Activated T-cell treated with anti-CD3 and anti-CD28 coated beads, Interleukin-2, amount 50 U/mL, for 48 hours (primary cell): ENCODE data around the gene HHIP.
"Not testable (repeated sequence)": the region's sequence is repeated elsewhere in the genome, so short reads cannot be mapped to it uniquely, and the experiment has no call there.

Experiments
- DNase-seq, 2 experiments: peaks; one replicate each; pipeline ENCODE4 v3.0.0-alpha.2; 2020

Gene HHIP

GRCh38 chr4:144757969-144758368 is 112.0 kb downstream of the HHIP start:
- no peak for DNase-seq

- DNase-seq, result not testable (repeated sequence)
Measured at GRCh38 chr4:144768809-144769208, 122.9 kb downstream of the HHIP start.

- no peak for DNase-seq
Measured at GRCh38 chr4:144778364-144778763, 132.4 kb downstream of the HHIP start.

- DNase-seq, result no peak
Measured at GRCh38 chr4:144782345-144782744, 136.4 kb downstream of the HHIP start.

GRCh38 chr4:144785961-144786360 is 140.0 kb downstream of the HHIP start:
- DNase-seq, result no peak

GRCh38 chr4:144787365-144788258 is 141.7 kb downstream of the HHIP start:
- DNase-seq, result no peak

GRCh38 chr4:144788469-144788868 is 142.5 kb downstream of the HHIP start:
- no peak for DNase-seq

- not testable (repeated sequence) for DNase-seq
Measured at GRCh38 chr4:144791933-144792332, 146.0 kb downstream of the HHIP start.
